ENCODE measurements around the gene ZNF722. TPM values are rescaled to one million over a fixed set of nuclear protein-coding genes. Genes with fewer than 3 reads are reported as not detected.

Gene ZNF722
- total and polyA plus RNA-seq, 8 donors: not detected

DNA sequence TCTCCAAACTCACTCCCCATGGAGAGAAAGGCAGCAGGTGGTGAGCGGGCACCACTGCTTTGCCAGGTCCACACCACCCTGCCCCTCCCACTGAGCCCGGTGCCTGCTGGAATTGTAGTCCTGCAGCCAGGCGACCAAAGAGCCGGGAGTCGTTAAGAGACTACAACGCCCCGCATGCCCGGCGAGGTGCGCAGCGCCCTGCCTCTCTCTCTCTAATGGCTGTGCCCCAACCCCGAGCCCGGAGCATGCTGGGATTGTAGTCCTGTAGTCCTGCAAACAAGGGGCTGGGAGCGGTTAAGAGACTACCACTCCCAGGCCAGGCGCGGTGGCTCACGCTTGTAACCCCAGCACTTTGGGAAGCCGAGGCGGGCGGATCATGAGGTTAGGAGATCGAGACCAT, 38.4 kb downstream of the ZNF722 start:
- no peak for DNase-seq
- H3K36me3 ChIP-seq: no peaks in the 10 kb centered on the region
- peaks cover 33 to 99% (median 87%) of the 10 kb centered on the region in 4 donors for H3K9me3 ChIP-seq
- TF ChIP-seq POLR2AphosphoS5 (IDR thresholded peaks at IDR 0.05) (no peak), POLR2A (IDR thresholded peaks at IDR 0.05) (no peak), EP300 (IDR thresholded peaks at IDR 0.05) (no peak)
- TF ChIP-seq, protein P1, sequence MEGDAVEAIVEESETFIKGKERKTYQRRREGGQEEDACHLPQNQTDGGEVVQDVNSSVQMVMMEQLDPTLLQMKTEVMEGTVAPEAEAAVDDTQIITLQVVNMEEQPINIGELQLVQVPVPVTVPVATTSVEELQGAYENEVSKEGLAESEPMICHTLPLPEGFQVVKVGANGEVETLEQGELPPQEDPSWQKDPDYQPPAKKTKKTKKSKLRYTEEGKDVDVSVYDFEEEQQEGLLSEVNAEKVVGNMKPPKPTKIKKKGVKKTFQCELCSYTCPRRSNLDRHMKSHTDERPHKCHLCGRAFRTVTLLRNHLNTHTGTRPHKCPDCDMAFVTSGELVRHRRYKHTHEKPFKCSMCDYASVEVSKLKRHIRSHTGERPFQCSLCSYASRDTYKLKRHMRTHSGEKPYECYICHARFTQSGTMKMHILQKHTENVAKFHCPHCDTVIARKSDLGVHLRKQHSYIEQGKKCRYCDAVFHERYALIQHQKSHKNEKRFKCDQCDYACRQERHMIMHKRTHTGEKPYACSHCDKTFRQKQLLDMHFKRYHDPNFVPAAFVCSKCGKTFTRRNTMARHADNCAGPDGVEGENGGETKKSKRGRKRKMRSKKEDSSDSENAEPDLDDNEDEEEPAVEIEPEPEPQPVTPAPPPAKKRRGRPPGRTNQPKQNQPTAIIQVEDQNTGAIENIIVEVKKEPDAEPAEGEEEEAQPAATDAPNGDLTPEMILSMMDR (IDR thresholded peaks at IDR 0.05): no peak
- no peak overlapping the region for H3K27ac ChIP-seq
- H3K27me3 ChIP-seq: peaks cover 0 to 10% (median 0%) of the 10 kb centered on the region in 3 donors
- H3K4me1 ChIP-seq: no peaks in the 10 kb centered on the region
- 13 to 50% (median 25%) methylated on average over 13 to 21 of the region's 21 CpGs for WGBS, 5 donors
- H3K4me3 ChIP-seq: no peak overlapping the region
- intact Hi-C loops (cut with DNase I; ENCODE audit: low total_unique reads): no loop called here

DNA sequence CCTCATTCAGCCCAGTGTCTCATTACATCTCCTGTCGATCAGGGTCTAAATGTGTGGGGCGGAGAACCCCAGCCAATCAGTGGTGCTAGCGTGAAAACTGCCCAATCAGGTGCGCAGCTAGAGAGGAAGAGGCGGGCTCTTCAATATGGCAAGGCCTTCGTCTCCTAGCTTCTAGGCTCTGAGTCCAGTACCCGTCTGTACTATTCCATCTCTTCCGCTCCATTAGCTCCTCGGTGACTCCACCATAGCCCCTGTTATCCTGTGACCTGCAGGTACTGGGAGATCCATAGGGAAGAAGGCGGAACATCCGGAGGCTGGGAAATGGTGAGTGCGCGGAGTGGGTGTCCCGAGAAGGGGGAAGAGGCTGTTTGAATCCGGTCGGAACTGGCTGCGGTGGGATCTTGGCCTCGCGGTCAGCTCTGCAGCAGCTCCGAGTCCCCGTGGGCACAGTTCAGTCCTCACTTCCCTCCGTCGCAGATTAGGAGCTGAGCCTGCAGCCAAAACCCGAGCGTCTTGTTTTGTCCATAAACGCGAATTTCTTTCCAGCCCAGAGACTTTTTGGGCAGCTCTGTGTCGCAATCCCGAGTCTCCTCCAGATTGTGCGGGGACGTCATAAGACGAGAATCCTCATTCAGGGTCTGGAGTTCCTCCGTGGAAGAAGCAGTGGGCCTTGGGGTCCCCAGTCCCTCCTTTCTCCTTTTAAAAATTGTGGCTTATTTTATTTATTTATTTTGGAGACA, 46.8 kb downstream of the ZNF722 start, which contains the start of gene ZNF727:
ZNF727 (plus strand) TSS at position 134 of the 740 bp plus-strand sequence; CDS start at position 322, 188 bp downstream.
- peak within 1 kb of the TSS; percentile 6 to 52 (median 44) for H3K4me3 ChIP-seq
- no peaks in the 10 kb centered on the region for H3K36me3 ChIP-seq
- DNase-seq: peak in 1 of 2 donors; percentile 64
- intact Hi-C loops (cut with DNase I; ENCODE audit: low total_unique reads): no loop called here
- no peak for TF ChIP-seq POLR2A (IDR thresholded peaks at IDR 0.05)
- TF ChIP-seq EP300 (IDR thresholded peaks at IDR 0.05): no peak
- no peak for TF ChIP-seq POLR2AphosphoS5 (IDR thresholded peaks at IDR 0.05)
- TF ChIP-seq, protein P1 (IDR thresholded peaks at IDR 0.05): no peak
- H3K27ac ChIP-seq: peak within 1 kb of the TSS in 4 of 5 donors; percentile 40 to 78 (median 54)
- peaks cover 0 to 11% (median 0%) of the 10 kb centered on the region in 4 donors for H3K4me1 ChIP-seq
- no peaks in the 10 kb centered on the region for H3K27me3 ChIP-seq
- H3K9me3 ChIP-seq: peaks cover 1 to 88% (median 46%) of the 10 kb centered on the region in 4 donors
- WGBS, 5 donors: 4 to 24% (median 13%) methylated on average over 33 of the region's 33 CpGs

DNA sequence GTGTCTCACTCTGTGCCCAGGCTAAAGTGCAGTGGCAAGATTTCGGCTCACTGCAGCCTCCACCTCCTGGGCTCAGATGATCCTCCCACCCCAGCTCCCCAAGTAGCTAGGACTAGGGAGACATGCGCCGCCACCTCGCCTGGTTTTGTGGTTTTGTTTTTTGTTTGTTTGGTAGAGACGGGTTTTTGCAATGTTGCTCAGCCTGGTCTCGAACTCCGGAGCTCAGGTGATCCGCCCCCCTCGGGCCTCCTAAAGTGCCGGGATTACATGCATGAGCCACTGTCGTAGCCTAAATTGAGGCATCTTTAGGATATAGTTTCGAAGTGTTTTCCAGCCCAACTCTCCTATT, 47.4 kb downstream of the ZNF722 start:
- intact Hi-C loops (cut with DNase I; ENCODE audit: low total_unique reads): no loop called here
- Histone ChIP-seq H3K36me3 (no peaks in the 10 kb centered on the region), H3K27ac (peak overlapping the region in 2 of 5 donors; percentile 63 to 78), H3K27me3 (no peaks in the 10 kb centered on the region), H3K4me1 (peaks cover 0 to 11% (median 0%) of the 10 kb centered on the region in 4 donors), H3K4me3 (peak overlapping the region; percentile 6 to 52 (median 44)), H3K9me3 (peaks cover 0 to 87% (median 44%) of the 10 kb centered on the region in 4 donors)
- 18 to 41% (median 29%) methylated on average over 9 to 12 of the region's 12 CpGs for WGBS, 5 donors
- TF ChIP-seq POLR2AphosphoS5 (IDR thresholded peaks at IDR 0.05): no peak
- TF ChIP-seq, protein P1 (IDR thresholded peaks at IDR 0.05): no peak
- TF ChIP-seq POLR2A (IDR thresholded peaks at IDR 0.05): no peak
- no peak for TF ChIP-seq EP300 (IDR thresholded peaks at IDR 0.05)
- DNase-seq: no peak

Small RNA genes lying within 50 kb of the gene (small RNA-seq; reads per million reads assigned to genes)
- 0 reads per million in 4 donors for gene AC092634.1
- gene AC092634.7: 0 reads per million in 4 donors
- gene VN1R36P: 0 reads per million in 4 donors

Other genes starting within 250 kb of the ZNF722 start
- 1 to 10 TPM in 2 of 5 donors, not detected in 3; 1.3 to 8.4 TPM for gene ZNF727, start 46.6 kb downstream of the ZNF722 start, total RNA-seq
- gene ZNF727, start 46.6 kb downstream of the ZNF722 start, polyA plus RNA-seq: not detected
- not detected for gene ZNF735, start 208.4 kb downstream of the ZNF722 start, total RNA-seq
- gene ZNF735, start 208.4 kb downstream of the ZNF722 start, polyA plus RNA-seq: not detected
- gene ZNF679, start 229.6 kb downstream of the ZNF722 start, total RNA-seq: not detected
- gene ZNF679, start 229.6 kb downstream of the ZNF722 start, polyA plus RNA-seq: not detected